Liver (tissue), 3 donors: ENCODE measurements around the gene TLR8.

Experiments used
- RAD21 ChIP-seq, 2 donors: IDR thresholded peaks; 2 replicates each; pipeline ENCODE4 v1.6.1; 2016; ENCODE audit warnings: antibody characterized with exemption in 2 of 2, mild to moderate bottlenecking in 2 of 2
- YY1 ChIP-seq: IDR thresholded peaks from 2 replicates; pipeline ENCODE4 v1.6.1; 2016; ENCODE audit warnings: antibody characterized with exemption, mild to moderate bottlenecking
- TF ChIP-seq, protein P1 (sequence below): fragments of 150-350 bp; IDR thresholded peaks from 2 replicates; pipeline ENCODE4 v1.5.1; 2017; ENCODE audit warnings: improper control_type of control experiment, low read depth, low read length; ENCODE audit not compliant: missing input control
- TF ChIP-seq, protein P2 (sequence below): IDR thresholded peaks from 2 replicates; pipeline ENCODE4 v1.6.1; 2016; ENCODE audit warnings: antibody characterized with exemption, mild to moderate bottlenecking
- donor health status: healthy.
- donor health status: healthy.

DNA sequence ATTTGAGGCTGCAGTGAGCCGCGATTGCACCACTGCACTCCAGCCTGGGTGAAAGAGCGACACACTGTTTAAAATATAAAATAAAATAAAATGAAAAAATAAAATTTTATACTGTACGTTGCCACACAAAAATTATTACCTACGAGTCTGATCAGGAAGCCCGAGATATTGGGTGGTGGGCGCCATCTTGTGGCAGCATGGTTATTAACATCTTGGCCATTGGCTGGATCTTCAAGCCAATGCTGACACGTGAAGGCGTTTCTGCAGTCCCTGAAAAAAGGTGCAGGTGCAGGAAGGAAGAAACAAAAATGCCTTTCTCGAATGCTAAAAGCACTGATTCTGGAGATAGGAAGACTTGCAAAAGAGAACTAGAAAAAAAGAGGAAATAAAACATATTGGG is 4.9 kb upstream of the TLR8 start:
- TF ChIP-seq, protein P1, sequence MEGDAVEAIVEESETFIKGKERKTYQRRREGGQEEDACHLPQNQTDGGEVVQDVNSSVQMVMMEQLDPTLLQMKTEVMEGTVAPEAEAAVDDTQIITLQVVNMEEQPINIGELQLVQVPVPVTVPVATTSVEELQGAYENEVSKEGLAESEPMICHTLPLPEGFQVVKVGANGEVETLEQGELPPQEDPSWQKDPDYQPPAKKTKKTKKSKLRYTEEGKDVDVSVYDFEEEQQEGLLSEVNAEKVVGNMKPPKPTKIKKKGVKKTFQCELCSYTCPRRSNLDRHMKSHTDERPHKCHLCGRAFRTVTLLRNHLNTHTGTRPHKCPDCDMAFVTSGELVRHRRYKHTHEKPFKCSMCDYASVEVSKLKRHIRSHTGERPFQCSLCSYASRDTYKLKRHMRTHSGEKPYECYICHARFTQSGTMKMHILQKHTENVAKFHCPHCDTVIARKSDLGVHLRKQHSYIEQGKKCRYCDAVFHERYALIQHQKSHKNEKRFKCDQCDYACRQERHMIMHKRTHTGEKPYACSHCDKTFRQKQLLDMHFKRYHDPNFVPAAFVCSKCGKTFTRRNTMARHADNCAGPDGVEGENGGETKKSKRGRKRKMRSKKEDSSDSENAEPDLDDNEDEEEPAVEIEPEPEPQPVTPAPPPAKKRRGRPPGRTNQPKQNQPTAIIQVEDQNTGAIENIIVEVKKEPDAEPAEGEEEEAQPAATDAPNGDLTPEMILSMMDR: peak; percentile 62
- TF ChIP-seq, protein P2, sequence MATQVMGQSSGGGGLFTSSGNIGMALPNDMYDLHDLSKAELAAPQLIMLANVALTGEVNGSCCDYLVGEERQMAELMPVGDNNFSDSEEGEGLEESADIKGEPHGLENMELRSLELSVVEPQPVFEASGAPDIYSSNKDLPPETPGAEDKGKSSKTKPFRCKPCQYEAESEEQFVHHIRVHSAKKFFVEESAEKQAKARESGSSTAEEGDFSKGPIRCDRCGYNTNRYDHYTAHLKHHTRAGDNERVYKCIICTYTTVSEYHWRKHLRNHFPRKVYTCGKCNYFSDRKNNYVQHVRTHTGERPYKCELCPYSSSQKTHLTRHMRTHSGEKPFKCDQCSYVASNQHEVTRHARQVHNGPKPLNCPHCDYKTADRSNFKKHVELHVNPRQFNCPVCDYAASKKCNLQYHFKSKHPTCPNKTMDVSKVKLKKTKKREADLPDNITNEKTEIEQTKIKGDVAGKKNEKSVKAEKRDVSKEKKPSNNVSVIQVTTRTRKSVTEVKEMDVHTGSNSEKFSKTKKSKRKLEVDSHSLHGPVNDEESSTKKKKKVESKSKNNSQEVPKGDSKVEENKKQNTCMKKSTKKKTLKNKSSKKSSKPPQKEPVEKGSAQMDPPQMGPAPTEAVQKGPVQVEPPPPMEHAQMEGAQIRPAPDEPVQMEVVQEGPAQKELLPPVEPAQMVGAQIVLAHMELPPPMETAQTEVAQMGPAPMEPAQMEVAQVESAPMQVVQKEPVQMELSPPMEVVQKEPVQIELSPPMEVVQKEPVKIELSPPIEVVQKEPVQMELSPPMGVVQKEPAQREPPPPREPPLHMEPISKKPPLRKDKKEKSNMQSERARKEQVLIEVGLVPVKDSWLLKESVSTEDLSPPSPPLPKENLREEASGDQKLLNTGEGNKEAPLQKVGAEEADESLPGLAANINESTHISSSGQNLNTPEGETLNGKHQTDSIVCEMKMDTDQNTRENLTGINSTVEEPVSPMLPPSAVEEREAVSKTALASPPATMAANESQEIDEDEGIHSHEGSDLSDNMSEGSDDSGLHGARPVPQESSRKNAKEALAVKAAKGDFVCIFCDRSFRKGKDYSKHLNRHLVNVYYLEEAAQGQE: no peak
- TF ChIP-seq RAD21 (IDR thresholded peaks at IDR 0.05) (peak; percentile 66 to 81), YY1 (no peak)
